Measurements from ENCODE around the gene FHOD3.
"Not testable (repeated sequence)": the region's sequence is repeated elsewhere in the genome, so short reads cannot be mapped to it uniquely, and the experiment has no call there.

Gene FHOD3

DNA sequence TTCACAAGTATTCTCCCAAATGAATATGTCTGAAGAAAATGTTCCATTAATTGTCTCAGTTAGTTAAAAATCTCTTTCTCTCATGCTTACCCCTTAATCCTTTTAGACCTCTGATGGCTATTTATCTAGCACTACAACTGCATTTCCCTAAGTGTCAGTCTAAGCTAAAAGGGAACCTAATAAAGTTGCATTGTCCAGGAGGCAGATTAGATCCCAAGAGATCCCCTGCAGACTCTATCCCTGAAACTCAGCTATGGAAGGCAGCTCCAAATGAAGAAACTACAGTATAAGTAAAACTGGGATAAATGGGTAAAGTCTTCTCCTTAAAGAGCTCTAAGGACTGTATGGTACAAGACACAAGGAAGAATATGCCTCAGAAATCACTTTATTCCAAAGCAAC lies 518.6 kb downstream of the FHOD3 start:
- CTCF ChIA-PET = interaction anchor here (0.8 kb wide), 1 partner anchor 81 kb away, joined by 5 read pairs; no protein-coding TSS in a partner anchor
- H3K4me1 ChIP-seq (ENCODE audit: control insufficient read depth, insufficient read depth, low read length); H3K4me3 ChIP-seq (ENCODE audit: low read depth, low read length); POLR2A ChIA-PET; H3K27ac ChIP-seq (ENCODE audit: extremely low read depth, low read depth, low read length); H3K9me3 ChIP-seq (ENCODE audit: control insufficient read depth, insufficient read depth, low read depth, low read length): not testable (repeated sequence)
- H3K36me3 ChIP-seq (ENCODE audit: control insufficient read depth in 2 of 2, insufficient read depth in 1 of 2, low read length in 2 of 2) = peaks cover 0 to 68% of the 10 kb centered on the region in 2 experiments; a peak in 1 of 3 replicates
- peak; percentile 63 for TF ChIP-seq GLIS1 (tag by site-specific recombination; IDR thresholded peaks at IDR 0.05)

DNA sequence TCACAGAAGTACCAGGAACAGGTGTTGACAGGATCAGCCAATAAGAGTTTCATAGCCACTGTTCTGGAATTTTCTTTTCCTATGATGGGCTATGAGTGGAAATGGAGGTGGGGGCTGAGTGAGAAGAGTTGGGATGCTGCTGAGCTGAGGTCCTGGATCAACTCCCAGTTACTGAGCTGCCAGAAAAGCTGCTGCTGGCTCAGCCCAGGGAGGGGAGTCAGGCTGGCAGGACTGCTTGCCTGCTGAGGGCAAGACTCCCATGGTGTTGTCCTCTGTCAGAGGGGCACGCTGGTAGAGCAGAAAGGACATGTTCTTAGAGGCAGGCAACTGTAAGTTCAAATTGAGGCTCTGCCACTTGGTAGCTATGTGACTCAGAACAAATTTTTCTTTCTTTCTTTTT lies 519.5 kb downstream of the FHOD3 start:
- Histone ChIP-seq H3K27ac (ENCODE audit: extremely low read depth, low read depth, low read length) (no peak overlapping the region), H3K4me3 (ENCODE audit: low read depth, low read length) (no peak overlapping the region), H3K4me1 (ENCODE audit: control insufficient read depth, insufficient read depth, low read length) (peaks cover 7% of the 10 kb centered on the region; the same call in 1 of the 2 replicates), H3K36me3 (ENCODE audit: control insufficient read depth in 2 of 2, insufficient read depth in 1 of 2, low read length in 2 of 2) (peaks cover 0 to 65% of the 10 kb centered on the region in 2 experiments; a peak in 1 of 3 replicates), H3K9me3 (ENCODE audit: control insufficient read depth, insufficient read depth, low read depth, low read length) (no peaks in the 10 kb centered on the region)
- TF ChIP-seq, protein P1, sequence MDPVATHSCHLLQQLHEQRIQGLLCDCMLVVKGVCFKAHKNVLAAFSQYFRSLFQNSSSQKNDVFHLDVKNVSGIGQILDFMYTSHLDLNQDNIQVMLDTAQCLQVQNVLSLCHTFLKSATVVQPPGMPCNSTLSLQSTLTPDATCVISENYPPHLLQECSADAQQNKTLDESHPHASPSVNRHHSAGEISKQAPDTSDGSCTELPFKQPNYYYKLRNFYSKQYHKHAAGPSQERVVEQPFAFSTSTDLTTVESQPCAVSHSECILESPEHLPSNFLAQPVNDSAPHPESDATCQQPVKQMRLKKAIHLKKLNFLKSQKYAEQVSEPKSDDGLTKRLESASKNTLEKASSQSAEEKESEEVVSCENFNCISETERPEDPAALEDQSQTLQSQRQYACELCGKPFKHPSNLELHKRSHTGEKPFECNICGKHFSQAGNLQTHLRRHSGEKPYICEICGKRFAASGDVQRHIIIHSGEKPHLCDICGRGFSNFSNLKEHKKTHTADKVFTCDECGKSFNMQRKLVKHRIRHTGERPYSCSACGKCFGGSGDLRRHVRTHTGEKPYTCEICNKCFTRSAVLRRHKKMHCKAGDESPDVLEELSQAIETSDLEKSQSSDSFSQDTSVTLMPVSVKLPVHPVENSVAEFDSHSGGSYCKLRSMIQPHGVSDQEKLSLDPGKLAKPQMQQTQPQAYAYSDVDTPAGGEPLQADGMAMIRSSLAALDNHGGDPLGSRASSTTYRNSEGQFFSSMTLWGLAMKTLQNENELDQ (tag by site-specific recombination; IDR thresholded peaks at IDR 0.05; ENCODE audit: low read depth) = no peak
- TF ChIP-seq ZNF514 (tag by site-specific recombination; IDR thresholded peaks at IDR 0.05) = no peak
- TF ChIP-seq, protein P2, sequence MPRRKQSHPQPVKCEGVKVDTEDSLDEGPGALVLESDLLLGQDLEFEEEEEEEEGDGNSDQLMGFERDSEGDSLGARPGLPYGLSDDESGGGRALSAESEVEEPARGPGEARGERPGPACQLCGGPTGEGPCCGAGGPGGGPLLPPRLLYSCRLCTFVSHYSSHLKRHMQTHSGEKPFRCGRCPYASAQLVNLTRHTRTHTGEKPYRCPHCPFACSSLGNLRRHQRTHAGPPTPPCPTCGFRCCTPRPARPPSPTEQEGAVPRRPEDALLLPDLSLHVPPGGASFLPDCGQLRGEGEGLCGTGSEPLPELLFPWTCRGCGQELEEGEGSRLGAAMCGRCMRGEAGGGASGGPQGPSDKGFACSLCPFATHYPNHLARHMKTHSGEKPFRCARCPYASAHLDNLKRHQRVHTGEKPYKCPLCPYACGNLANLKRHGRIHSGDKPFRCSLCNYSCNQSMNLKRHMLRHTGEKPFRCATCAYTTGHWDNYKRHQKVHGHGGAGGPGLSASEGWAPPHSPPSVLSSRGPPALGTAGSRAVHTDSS (tag by site-specific recombination; IDR thresholded peaks at IDR 0.05) = no peak
- no peak for TF ChIP-seq ZNF174 (tag by site-specific recombination; IDR thresholded peaks at IDR 0.05)
- TF ChIP-seq ZNF350 (tag by site-specific recombination; IDR thresholded peaks at IDR 0.05) = no peak
- TF ChIP-seq, protein P3, sequence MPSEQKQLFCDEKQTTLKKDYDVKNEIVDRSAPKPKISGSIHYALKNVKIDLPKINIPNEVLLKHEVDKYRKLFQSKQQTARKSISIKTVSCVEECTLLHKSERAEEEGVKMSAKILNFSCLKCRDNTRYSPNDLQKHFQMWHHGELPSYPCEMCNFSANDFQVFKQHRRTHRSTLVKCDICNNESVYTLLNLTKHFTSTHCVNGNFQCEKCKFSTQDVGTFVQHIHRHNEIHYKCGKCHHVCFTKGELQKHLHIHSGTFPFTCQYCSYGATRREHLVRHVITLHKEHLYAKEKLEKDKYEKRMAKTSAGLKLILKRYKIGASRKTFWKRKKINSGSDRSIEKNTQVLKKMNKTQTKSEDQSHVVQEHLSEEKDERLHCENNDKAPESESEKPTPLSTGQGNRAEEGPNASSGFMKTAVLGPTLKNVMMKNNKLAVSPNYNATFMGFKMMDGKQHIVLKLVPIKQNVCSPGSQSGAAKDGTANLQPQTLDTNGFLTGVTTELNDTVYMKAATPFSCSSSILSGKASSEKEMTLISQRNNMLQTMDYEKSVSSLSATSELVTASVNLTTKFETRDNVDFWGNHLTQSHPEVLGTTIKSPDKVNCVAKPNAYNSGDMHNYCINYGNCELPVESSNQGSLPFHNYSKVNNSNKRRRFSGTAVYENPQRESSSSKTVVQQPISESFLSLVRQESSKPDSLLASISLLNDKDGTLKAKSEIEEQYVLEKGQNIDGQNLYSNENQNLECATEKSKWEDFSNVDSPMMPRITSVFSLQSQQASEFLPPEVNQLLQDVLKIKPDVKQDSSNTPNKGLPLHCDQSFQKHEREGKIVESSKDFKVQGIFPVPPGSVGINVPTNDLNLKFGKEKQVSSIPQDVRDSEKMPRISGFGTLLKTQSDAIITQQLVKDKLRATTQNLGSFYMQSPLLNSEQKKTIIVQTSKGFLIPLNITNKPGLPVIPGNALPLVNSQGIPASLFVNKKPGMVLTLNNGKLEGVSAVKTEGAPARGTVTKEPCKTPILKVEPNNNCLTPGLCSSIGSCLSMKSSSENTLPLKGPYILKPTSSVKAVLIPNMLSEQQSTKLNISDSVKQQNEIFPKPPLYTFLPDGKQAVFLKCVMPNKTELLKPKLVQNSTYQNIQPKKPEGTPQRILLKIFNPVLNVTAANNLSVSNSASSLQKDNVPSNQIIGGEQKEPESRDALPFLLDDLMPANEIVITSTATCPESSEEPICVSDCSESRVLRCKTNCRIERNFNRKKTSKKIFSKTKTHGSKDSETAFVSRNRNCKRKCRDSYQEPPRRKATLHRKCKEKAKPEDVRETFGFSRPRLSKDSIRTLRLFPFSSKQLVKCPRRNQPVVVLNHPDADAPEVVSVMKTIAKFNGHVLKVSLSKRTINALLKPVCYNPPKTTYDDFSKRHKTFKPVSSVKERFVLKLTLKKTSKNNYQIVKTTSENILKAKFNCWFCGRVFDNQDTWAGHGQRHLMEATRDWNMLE (tag by site-specific recombination; conservative IDR thresholded peaks at IDR 0.05; ENCODE audit: low read depth) = no peak
- TF ChIP-seq ZNF76 (tag by site-specific recombination; IDR thresholded peaks at IDR 0.05; ENCODE audit: borderline replicate concordance, low read depth) = no peak
- no peak for TF ChIP-seq ZBTB7A (tag by site-specific recombination; IDR thresholded peaks at IDR 0.05; ENCODE audit: low read depth)
- no peak for TF ChIP-seq ZNF571 (tag by site-specific recombination; IDR thresholded peaks at IDR 0.05)
- TF ChIP-seq, protein P4, sequence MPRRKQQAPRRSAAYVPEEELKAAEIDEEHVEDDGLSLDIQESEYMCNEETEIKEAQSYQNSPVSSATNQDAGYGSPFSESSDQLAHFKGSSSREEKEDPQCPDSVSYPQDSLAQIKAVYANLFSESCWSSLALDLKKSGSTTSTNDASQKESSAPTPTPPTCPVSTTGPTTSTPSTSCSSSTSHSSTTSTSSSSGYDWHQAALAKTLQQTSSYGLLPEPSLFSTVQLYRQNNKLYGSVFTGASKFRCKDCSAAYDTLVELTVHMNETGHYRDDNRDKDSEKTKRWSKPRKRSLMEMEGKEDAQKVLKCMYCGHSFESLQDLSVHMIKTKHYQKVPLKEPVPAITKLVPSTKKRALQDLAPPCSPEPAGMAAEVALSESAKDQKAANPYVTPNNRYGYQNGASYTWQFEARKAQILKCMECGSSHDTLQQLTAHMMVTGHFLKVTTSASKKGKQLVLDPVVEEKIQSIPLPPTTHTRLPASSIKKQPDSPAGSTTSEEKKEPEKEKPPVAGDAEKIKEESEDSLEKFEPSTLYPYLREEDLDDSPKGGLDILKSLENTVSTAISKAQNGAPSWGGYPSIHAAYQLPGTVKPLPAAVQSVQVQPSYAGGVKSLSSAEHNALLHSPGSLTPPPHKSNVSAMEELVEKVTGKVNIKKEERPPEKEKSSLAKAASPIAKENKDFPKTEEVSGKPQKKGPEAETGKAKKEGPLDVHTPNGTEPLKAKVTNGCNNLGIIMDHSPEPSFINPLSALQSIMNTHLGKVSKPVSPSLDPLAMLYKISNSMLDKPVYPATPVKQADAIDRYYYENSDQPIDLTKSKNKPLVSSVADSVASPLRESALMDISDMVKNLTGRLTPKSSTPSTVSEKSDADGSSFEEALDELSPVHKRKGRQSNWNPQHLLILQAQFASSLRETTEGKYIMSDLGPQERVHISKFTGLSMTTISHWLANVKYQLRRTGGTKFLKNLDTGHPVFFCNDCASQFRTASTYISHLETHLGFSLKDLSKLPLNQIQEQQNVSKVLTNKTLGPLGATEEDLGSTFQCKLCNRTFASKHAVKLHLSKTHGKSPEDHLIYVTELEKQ (tag by site-specific recombination; IDR thresholded peaks at IDR 0.05; ENCODE audit: borderline replicate concordance) = no peak
- TF ChIP-seq ZNF777 (tag by site-specific recombination; IDR thresholded peaks at IDR 0.05; ENCODE audit: borderline replicate concordance) = no peak
- TF ChIP-seq ZNF792 (tag by site-specific recombination; IDR thresholded peaks at IDR 0.05) = no peak
- no peak for TF ChIP-seq KLF10 (tag by site-specific recombination; IDR thresholded peaks at IDR 0.05)
- no peak for TF ChIP-seq ZNF394 (tag by site-specific recombination; IDR thresholded peaks at IDR 0.05; ENCODE audit: borderline replicate concordance)
- TF ChIP-seq, protein P5, sequence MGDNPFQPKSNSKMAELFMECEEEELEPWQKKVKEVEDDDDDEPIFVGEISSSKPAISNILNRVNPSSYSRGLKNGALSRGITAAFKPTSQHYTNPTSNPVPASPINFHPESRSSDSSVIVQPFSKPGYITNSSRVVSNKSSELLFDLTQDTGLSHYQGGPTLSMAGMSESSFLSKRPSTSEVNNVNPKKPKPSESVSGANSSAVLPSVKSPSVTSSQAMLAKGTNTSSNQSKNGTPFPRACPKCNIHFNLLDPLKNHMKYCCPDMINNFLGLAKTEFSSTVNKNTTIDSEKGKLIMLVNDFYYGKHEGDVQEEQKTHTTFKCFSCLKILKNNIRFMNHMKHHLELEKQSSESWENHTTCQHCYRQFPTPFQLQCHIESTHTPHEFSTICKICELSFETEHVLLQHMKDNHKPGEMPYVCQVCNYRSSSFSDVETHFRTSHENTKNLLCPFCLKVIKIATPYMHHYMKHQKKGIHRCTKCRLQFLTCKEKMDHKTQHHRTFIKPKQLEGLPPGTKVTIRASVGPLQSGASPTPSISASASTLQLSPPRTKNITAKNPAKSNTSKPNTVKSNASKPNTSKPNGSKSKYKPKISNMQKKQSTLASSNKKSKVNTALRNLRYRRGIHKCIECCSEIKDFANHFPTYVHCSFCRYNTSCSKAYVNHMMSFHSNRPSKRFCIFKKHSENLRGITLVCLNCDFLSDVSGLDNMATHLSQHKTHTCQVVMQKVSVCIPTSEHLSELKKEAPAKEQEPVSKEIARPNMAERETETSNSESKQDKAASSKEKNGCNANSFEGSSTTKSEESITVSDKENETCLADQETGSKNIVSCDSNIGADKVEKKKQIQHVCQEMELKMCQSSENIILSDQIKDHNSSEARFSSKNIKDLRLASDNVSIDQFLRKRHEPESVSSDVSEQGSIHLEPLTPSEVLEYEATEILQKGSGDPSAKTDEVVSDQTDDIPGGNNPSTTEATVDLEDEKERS (tag by site-specific recombination; IDR thresholded peaks at IDR 0.05) = no peak
- POLR2A ChIA-PET = interaction anchor here (2.3 kb wide), 1 partner anchor 12 kb away, joined by 7 read pairs; the partner anchor contains the start of genes KIAA1328 and TPGS2
- CTCF ChIA-PET = no interaction called here
